Activated CD8-positive, alpha-beta memory T cell treated with anti-CD3 and anti-CD28 coated beads, Interleukin-2, amount 10 ng/mL, durations not matched to agents 7 days and 5 days (primary cell): ENCODE data around the gene KLF6. TPM values are rescaled to one million over a fixed set of nuclear protein-coding genes. Genes with fewer than 3 reads are reported as not detected.

Experiments used
- ATAC-seq: fragments of 150-1000 bp; cut with Tn5 transposase; one replicate; pipeline ENCODE4 v1.10.0; 2021; ENCODE audit warnings: moderate library complexity
- CTCF ChIA-PET: fragments of 350-600 bp; sonication (Branson Sonifier 250); formaldehyde crosslinking; loops from one replicate; lab custom pipeline; 2021; ENCODE audit warnings: antibody characterized with exemption; lab: Charles Lee
- DNase-seq: peaks from one replicate; pipeline ENCODE4 v3.0.0-alpha.2; 2020
- H3K27ac Mint-ChIP-seq: one replicate; pipeline ENCODE4 v1.8.0; 2021; ENCODE audit warnings: mild to moderate bottlenecking, mixed read lengths
- H3K27me3 Mint-ChIP-seq: one replicate; pipeline ENCODE4 v1.8.0; 2021; ENCODE audit warnings: mixed read lengths
- H3K36me3 Mint-ChIP-seq: one replicate; pipeline ENCODE4 v1.8.0; 2021; ENCODE audit warnings: mild to moderate bottlenecking, mixed read lengths
- H3K4me1 Mint-ChIP-seq: one replicate; pipeline ENCODE4 v1.8.0; 2021; ENCODE audit warnings: mixed read lengths
- H3K4me3 Mint-ChIP-seq: one replicate; pipeline ENCODE4 v1.8.0; 2021; ENCODE audit warnings: mild to moderate bottlenecking, moderate library complexity, mixed read lengths
- H3K9me3 Mint-ChIP-seq: one replicate; pipeline ENCODE4 v1.8.0; 2022; ENCODE audit warnings: low read depth, mixed read lengths
- total RNA-seq, 2 experiments: library from RNA; stranded (reverse); gene quantifications; one replicate each; pipeline ENCODE4 v1.2.3, GENCODE V29; 2021

Gene KLF6
- total RNA-seq, 2 experiments from 2014 or later, result 149 to 208 TPM

- H3K27ac Mint-ChIP-seq, result no peak overlapping the region
- peak; percentile 34 for DNase-seq
- H3K4me3 Mint-ChIP-seq, result no peak overlapping the region
Measured at GRCh38 chr10:3761904-3762303, 23.1 kb downstream of the KLF6 start.

GRCh38 chr10:3761021-3761686, 23.9 kb downstream of the KLF6 start:
- DNase-seq (peak; percentile 40), ATAC-seq (no peak)
- Mint-ChIP-seq H3K4me3 (no peak overlapping the region), H3K9me3 (peaks cover 3% of the 10 kb centered on the region), H3K27ac (peak overlapping the region; percentile 73), H3K27me3 (no peaks in the 10 kb centered on the region), H3K4me1 (peaks cover 95% of the 10 kb centered on the region), H3K36me3 (peaks cover 12% of the 10 kb centered on the region)
- CTCF ChIA-PET, result interaction anchor here (1.1 kb wide), 1 partner anchor 21 kb away, joined by 3 read pairs; no protein-coding TSS in a partner anchor

More at GRCh38 chr10:3761904-3762303, 23.1 kb downstream of the KLF6 start:
- H3K4me1 Mint-ChIP-seq, result peaks cover 95% of the 10 kb centered on the region
- no peak for ATAC-seq
- peaks cover 12% of the 10 kb centered on the region for H3K36me3 Mint-ChIP-seq
- H3K27me3 Mint-ChIP-seq, result no peaks in the 10 kb centered on the region
- CTCF ChIA-PET, result interaction anchor here (1.1 kb wide), 1 partner anchor 22 kb away, joined by 3 read pairs; no protein-coding TSS in a partner anchor
- peaks cover 3% of the 10 kb centered on the region for H3K9me3 Mint-ChIP-seq

GRCh38 chr10:3760083-3760482, 24.9 kb downstream of the KLF6 start:
- H3K36me3 Mint-ChIP-seq, result peaks cover 12% of the 10 kb centered on the region
- ATAC-seq (no peak), DNase-seq (no peak)
- H3K27ac Mint-ChIP-seq, result no peak overlapping the region
- CTCF ChIA-PET, result no interaction called here
- no peaks in the 10 kb centered on the region for H3K27me3 Mint-ChIP-seq
- peaks cover 3% of the 10 kb centered on the region for H3K9me3 Mint-ChIP-seq
- H3K4me1 Mint-ChIP-seq, result peaks cover 95% of the 10 kb centered on the region
- no peak overlapping the region for H3K4me3 Mint-ChIP-seq

- H3K27me3 Mint-ChIP-seq, result no peaks in the 10 kb centered on the region
- no peak overlapping the region for H3K4me3 Mint-ChIP-seq
- DNase-seq (no peak), ATAC-seq (no peak)
- peaks cover 91% of the 10 kb centered on the region for H3K4me1 Mint-ChIP-seq
- H3K27ac Mint-ChIP-seq, result peak overlapping the region; percentile 23
- CTCF ChIA-PET, result interaction anchor here (3.0 kb wide), 1 partner anchor 18 kb away, joined by 23 read pairs; no protein-coding TSS in a partner anchor
- H3K9me3 Mint-ChIP-seq, result peaks cover 3% of the 10 kb centered on the region
- H3K36me3 Mint-ChIP-seq, result peaks cover 12% of the 10 kb centered on the region
Measured at GRCh38 chr10:3759397-3759796, 25.6 kb downstream of the KLF6 start.

- CTCF ChIA-PET, result interaction anchor here (1.2 to 3.0 kb wide), 8 partner anchors 14 to 894 kb away, joined by 3 to 23 read pairs (median 4); partner anchors contain the start of gene KLF6
- H3K4me3 Mint-ChIP-seq, result peak overlapping the region; percentile 35
- H3K9me3 Mint-ChIP-seq, result peaks cover 3% of the 10 kb centered on the region
- H3K4me1 Mint-ChIP-seq, result peaks cover 82% of the 10 kb centered on the region
- DNase-seq (no peak), ATAC-seq (no peak)
- no peaks in the 10 kb centered on the region for H3K27me3 Mint-ChIP-seq
- peaks cover 12% of the 10 kb centered on the region for H3K36me3 Mint-ChIP-seq
- peak overlapping the region; percentile 99 for H3K27ac Mint-ChIP-seq
Measured at GRCh38 chr10:3758491-3758970, 26.5 kb downstream of the KLF6 start.

- CTCF ChIA-PET, result interaction anchor here (1.0 to 3.0 kb wide), 10 partner anchors 13 to 895 kb away, joined by 3 to 23 read pairs (median 4); partner anchors contain the start of gene KLF6
- Mint-ChIP-seq H3K36me3 (peaks cover 12% of the 10 kb centered on the region), H3K27me3 (no peaks in the 10 kb centered on the region), H3K27ac (peak overlapping the region; percentile 99), H3K4me3 (peak overlapping the region; percentile 35), H3K4me1 (peaks cover 77% of the 10 kb centered on the region), H3K9me3 (peaks cover 3% of the 10 kb centered on the region)
- DNase-seq (peak; percentile 89), ATAC-seq (peak; percentile 92)
Measured at GRCh38 chr10:3757638-3758490, 27.1 kb downstream of the KLF6 start.

GRCh38 chr10:3757250-3757637, 27.8 kb downstream of the KLF6 start:
- ATAC-seq (peak; percentile 26), DNase-seq (peak; percentile 55)
- Mint-ChIP-seq H3K27me3 (no peaks in the 10 kb centered on the region), H3K27ac (peak overlapping the region; percentile 99), H3K4me3 (peak overlapping the region; percentile 35), H3K36me3 (peaks cover 12% of the 10 kb centered on the region), H3K9me3 (peaks cover 3% of the 10 kb centered on the region), H3K4me1 (peaks cover 70% of the 10 kb centered on the region)
- CTCF ChIA-PET, result interaction anchor here (1.0 to 3.0 kb wide), 7 partner anchors 16 to 560 kb away, joined by 3 to 23 read pairs (median 5); partner anchors contain the start of gene KLF6

GRCh38 chr10:3756360-3756740, 28.7 kb downstream of the KLF6 start:
- peaks cover 3% of the 10 kb centered on the region for H3K9me3 Mint-ChIP-seq
- no peak overlapping the region for H3K4me3 Mint-ChIP-seq
- peak overlapping the region; percentile 99 for H3K27ac Mint-ChIP-seq
- CTCF ChIA-PET, result interaction anchor here (0.9 to 3.0 kb wide), 2 partner anchors 15 to 25 kb away, joined by 3 to 23 read pairs; no protein-coding TSS in a partner anchor
- H3K36me3 Mint-ChIP-seq, result peaks cover 8% of the 10 kb centered on the region
- H3K27me3 Mint-ChIP-seq, result no peaks in the 10 kb centered on the region
- peaks cover 64% of the 10 kb centered on the region for H3K4me1 Mint-ChIP-seq
- DNase-seq (no peak), ATAC-seq (no peak)

GRCh38 chr10:3755440-3756359, 29.3 kb downstream of the KLF6 start:
- ATAC-seq (no peak), DNase-seq (peak; percentile 42)
- Mint-ChIP-seq H3K4me3 (no peak overlapping the region), H3K27me3 (no peaks in the 10 kb centered on the region), H3K36me3 (peaks cover 3% of the 10 kb centered on the region), H3K4me1 (peaks cover 57% of the 10 kb centered on the region), H3K27ac (no peak overlapping the region), H3K9me3 (peaks cover under 1% of the 10 kb centered on the region)
- CTCF ChIA-PET, result interaction anchor here (0.9 to 1.2 kb wide), 3 partner anchors 13 to 26 kb away, joined by 3 read pairs; no protein-coding TSS in a partner anchor

GRCh38 chr10:3754727-3755439, 30.1 kb downstream of the KLF6 start:
- Mint-ChIP-seq H3K27me3 (no peaks in the 10 kb centered on the region), H3K36me3 (peaks cover 2% of the 10 kb centered on the region), H3K4me1 (peaks cover 52% of the 10 kb centered on the region), H3K9me3 (no peaks in the 10 kb centered on the region), H3K4me3 (no peak overlapping the region), H3K27ac (no peak overlapping the region)
- CTCF ChIA-PET, result interaction anchor here (1.0 to 1.2 kb wide), 2 partner anchors 12 to 20 kb away, joined by 3 read pairs; no protein-coding TSS in a partner anchor
- ATAC-seq (no peak), DNase-seq (peak; percentile 33)

GRCh38 chr10:3750854-3751253, 34.2 kb downstream of the KLF6 start:
- no peak overlapping the region for H3K27ac Mint-ChIP-seq
- CTCF ChIA-PET, result no interaction called here

More at GRCh38 chr10:3750854-3751253, 34.2 kb downstream of the KLF6 start:
- Mint-ChIP-seq H3K4me3 (no peak overlapping the region), H3K4me1 (peaks cover 12% of the 10 kb centered on the region), H3K27me3 (no peaks in the 10 kb centered on the region), H3K36me3 (no peaks in the 10 kb centered on the region), H3K9me3 (no peaks in the 10 kb centered on the region)
- DNase-seq, result peak; percentile 31
- ATAC-seq, result no peak
